Astrocyte of the cerebellum (primary cell): ENCODE measurements around the gene SRSF4.

ENCODE experiments used
- DNase-seq: peaks from one replicate; pipeline ENCODE4 v3.0.0-alpha.2; 2011; ENCODE audit warnings: low read depth
- H3K4me3 ChIP-seq: 2 replicates; pipeline ENCODE4 v1.5.1; 2011; ENCODE audit warnings: mild to moderate bottlenecking, low read depth, low read length, moderate library complexity
- in situ Hi-C: cut with HindIII; loops from 2 replicates; pipeline ENCODE4 v1.10.0; 2017; ENCODE audit warnings: low sequenced_read_pairs
- TF ChIP-seq, protein P1 (sequence below): IDR thresholded peaks from 2 replicates; pipeline ENCODE4 v1.5.1; 2012; ENCODE audit warnings: low read length, low read depth, moderate library complexity, mild to moderate bottlenecking; ENCODE audit errors: missing control alignments

SRSF4 gene

DNA sequence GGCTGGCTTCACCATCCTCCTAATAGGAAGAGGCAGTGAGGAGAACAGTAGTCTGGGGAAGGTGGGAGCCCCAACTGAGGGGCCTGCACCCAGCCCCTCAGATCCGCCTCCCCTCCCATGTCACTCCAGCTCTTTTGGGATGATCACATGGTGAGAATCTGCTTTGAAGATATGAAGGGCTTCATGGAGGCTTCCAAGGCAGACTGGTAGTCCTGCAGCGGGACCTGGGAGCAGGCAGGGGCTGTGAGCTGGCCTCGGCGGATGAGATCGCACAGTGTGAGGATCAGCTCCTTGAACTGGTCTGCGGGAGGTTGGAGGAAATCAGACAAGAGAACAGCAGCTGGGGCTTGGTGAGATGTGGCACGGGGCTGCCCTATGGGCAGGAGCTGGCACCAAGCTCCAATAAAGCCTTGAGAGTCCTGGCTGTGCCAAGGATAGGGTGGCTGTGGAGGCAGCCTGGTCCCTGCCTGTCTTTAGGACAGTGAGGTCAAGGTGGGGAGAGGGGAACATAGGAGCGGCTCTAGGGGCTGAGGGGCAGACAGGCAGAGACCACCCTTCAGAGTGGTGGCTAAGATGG is 12.3 kb upstream of the SRSF4 start:
- in situ Hi-C loops, result no loop called here
- TF ChIP-seq, protein P1, sequence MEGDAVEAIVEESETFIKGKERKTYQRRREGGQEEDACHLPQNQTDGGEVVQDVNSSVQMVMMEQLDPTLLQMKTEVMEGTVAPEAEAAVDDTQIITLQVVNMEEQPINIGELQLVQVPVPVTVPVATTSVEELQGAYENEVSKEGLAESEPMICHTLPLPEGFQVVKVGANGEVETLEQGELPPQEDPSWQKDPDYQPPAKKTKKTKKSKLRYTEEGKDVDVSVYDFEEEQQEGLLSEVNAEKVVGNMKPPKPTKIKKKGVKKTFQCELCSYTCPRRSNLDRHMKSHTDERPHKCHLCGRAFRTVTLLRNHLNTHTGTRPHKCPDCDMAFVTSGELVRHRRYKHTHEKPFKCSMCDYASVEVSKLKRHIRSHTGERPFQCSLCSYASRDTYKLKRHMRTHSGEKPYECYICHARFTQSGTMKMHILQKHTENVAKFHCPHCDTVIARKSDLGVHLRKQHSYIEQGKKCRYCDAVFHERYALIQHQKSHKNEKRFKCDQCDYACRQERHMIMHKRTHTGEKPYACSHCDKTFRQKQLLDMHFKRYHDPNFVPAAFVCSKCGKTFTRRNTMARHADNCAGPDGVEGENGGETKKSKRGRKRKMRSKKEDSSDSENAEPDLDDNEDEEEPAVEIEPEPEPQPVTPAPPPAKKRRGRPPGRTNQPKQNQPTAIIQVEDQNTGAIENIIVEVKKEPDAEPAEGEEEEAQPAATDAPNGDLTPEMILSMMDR, result no peak
- no peak overlapping the region for H3K4me3 ChIP-seq
- DNase-seq, result no peak

DNA sequence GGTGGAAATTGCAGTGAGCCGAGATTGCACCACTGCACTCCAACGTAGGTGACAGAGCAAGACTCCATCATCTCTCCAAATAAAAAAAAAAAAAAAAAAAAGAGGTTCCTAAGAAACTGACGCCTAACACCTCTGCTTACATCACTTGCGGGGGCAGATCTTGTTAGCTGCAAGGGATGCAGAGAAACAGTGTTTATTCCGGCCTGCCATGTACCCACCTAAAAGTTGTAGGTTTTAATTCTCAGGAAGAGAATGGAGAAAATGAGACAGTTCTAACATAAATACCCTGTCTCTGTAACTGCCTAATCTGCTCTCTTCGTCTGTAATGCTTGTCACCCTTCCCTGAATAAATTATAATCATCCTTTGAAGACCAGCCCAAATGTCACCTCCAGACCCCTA is 9.0 kb upstream of the SRSF4 start:
- in situ Hi-C loops, result no loop called here
- no peak for DNase-seq
- H3K4me3 ChIP-seq, result no peak overlapping the region
- TF ChIP-seq, protein P1, result no peak

DNA sequence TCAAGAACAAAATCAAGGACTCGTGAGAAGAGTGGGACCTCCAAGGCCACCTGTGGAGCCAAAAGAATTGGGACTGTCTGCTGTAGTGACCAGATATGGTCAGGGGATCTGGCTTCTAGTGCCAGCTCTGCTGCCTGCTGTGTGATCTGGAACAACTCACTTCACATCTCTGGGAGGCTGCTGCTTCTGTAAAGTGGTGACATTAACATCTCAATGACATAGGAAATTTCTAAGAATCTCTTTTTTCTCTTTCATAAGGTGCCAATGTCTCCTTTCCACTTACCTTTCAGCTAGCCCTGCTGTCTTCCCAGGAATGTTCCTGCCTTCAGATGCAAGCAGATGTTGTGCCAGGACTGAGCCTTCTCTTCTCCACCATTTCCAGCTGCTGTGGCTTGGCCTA is 5.0 kb upstream of the SRSF4 start:
- in situ Hi-C loops, result no loop called here
- H3K4me3 ChIP-seq, result no peak overlapping the region
- DNase-seq, result no peak
- TF ChIP-seq, protein P1, result no peak

DNA sequence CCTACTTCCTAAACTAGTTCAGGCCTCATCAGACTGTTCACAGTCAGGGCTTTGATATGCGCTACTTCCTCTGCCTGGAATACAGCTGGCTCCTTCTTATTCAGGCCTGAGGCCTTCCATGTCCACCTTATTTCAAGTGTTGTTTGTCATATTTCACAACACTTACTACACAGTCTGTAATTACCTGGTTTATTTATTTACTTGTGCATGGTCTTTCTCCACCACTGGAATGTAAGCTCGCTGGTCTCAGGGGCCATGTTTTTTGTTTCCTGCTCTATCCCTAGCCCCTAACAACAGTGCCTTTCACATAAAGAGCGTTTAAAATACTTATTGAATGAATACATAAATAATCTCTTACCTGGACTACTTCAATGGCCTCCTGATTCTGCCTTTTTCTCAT is 4.6 kb upstream of the SRSF4 start:
- DNase-seq, result no peak
- in situ Hi-C loops, result no loop called here

DNA sequence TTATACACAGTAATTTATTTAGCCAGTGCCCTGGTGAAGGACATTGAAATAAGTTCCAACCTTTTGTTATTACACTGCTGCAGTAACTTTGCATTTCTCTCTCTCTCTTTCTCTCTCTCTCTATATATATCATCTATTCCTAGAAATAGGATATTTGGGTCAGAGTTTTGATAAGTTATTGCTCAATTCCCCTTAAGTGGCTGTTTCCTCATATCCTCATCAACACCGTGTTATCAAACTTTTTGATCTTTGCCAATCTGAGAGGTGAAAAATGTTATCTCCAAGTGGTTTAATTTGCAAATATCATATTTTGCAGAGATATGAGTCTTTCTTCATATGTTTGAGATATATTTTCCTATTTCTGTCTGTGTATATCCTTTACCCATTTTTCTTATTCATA is 1.6 kb upstream of the SRSF4 start:
- TF ChIP-seq, protein P1, result no peak

More for the DNA sequence above, 4.6 kb upstream of the SRSF4 start:
- no peak overlapping the region for H3K4me3 ChIP-seq
- TF ChIP-seq, protein P1, result no peak

DNA sequence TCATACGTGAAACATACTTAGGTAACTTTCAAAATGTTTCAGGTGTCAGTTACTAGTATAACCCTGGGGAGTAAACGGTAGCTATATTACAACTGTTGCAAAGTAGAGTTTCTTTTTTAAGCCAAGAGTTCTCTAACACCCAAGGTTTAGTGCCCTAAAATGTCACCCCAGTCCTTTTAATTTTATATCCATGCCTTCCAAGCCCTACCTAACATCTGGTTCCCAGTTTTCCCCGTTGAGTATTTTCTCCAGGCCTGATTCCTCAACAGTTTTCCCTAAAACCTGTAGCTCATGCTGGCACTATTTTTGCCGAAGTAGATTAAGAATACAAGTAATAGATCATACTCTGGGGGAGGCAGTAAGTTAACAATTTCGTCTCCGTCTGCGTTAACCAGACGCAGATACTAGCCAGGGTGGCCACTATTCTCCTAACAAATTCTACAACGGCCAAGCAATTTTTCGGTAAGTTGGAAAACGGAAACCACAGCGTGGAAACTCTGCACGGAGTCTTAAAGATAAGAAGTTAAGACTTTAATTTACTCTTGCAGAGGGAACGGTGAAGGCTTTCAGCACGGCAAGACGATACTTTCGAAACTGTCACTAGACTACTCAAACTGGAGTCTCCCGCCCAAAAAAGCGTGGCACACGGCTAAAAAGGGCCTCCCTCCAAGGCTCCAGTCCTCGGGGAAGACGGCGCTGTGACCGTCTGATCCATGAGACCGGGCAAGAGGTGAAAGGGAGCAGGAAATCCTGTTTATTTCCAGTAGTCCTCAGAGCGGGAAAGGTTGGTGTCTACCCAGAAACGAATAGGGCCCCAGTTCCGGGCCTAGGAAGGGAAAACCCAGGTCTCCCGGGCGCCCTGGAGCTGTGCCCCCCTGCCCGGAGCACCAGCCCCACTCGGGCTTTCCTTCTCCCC is 945 bp downstream of the SRSF4 start:
- in situ Hi-C loops, result no loop called here
- peak overlapping the region; percentile 92 for H3K4me3 ChIP-seq
- no peak for DNase-seq
- TF ChIP-seq, protein P1, result no peak

More for the DNA sequence above, 1.6 kb upstream of the SRSF4 start:
- H3K4me3 ChIP-seq, result no peak overlapping the region
- DNase-seq, result no peak
- in situ Hi-C loops, result no loop called here
